Neural cell (in vitro differentiated cells): ENCODE measurements around the gene TSTD1.
"Not testable (repeated sequence)": the region's sequence is repeated elsewhere in the genome, so short reads cannot be mapped to it uniquely, and the experiment has no call there.

Source experiments
- CTCF ChIP-seq: fragments of 450-650 bp; IDR thresholded peaks from 2 replicates; pipeline ENCODE4 v1.5.1; 2014; ENCODE audit warnings: antibody characterized with exemption, mild to moderate bottlenecking, moderate library complexity; ENCODE audit not compliant: poor library complexity, severe bottlenecking
- EZH2 ChIP-seq: fragments of 200-600, 300-800 bp; shearing (Covaris generic), sonication (generic); IDR thresholded peaks from 2 replicates; pipeline ENCODE4 v1.6.1; 2014; ENCODE audit warnings: antibody characterized with exemption, low read length, borderline replicate concordance, mild to moderate bottlenecking; ENCODE audit not compliant: insufficient read depth, poor library complexity, severe bottlenecking
- MXI1 ChIP-seq: fragments of 450-650 bp; conservative IDR thresholded peaks from 2 replicates; pipeline ENCODE4 v1.6.1; 2014; ENCODE audit warnings: antibody characterized with exemption, mild to moderate bottlenecking; ENCODE audit not compliant: poor library complexity, severe bottlenecking
- POLR2AphosphoS5 ChIP-seq: IDR thresholded peaks from 2 replicates; pipeline ENCODE4 v1.6.1; 2012
- RAD21 ChIP-seq: fragments of 450-650 bp; conservative IDR thresholded peaks from 2 replicates; pipeline ENCODE4 v1.6.1; 2014; ENCODE audit warnings: antibody characterized with exemption, mild to moderate bottlenecking, moderate library complexity
- SMC3 ChIP-seq: fragments of 450-650 bp; conservative IDR thresholded peaks from 2 replicates; pipeline ENCODE4 v1.6.1; 2014; ENCODE audit warnings: antibody characterized with exemption, mild to moderate bottlenecking, moderate library complexity; ENCODE audit not compliant: poor library complexity

- not testable (repeated sequence) for TF ChIP-seq MXI1, POLR2AphosphoS5, CTCF, SMC3, EZH2, RAD21
Measured at GRCh38 chr1:160992036-160992435, 46.7 kb downstream of the TSTD1 start.
